AG04450 (cell line): ENCODE results near the gene SUSD4. TPM values are rescaled to one million over a fixed set of nuclear protein-coding genes. Genes with fewer than 3 reads are reported as not detected.

Experiments used
- CTCF ChIA-PET: fragments of 300-600, 350-600 bp; formaldehyde crosslinking; extraction: SDS; loops from one replicate; lab custom pipeline; 2022; ENCODE audit warnings: antibody characterized with exemption, inconsistent platforms; lab: Charles Lee
- POLR2A ChIA-PET: fragments of 350-600 bp; formaldehyde crosslinking; extraction: SDS; loops from one replicate; lab custom pipeline; 2021; ENCODE audit warnings: antibody characterized with exemption, inconsistent platforms; lab: Yijun Ruan, JAX
- DNase-seq: peaks from one replicate; pipeline ENCODE4 v3.0.0-alpha.2; 2011; ENCODE audit warnings: low read depth, low spot score
- H3K27ac ChIP-seq: one replicate; pipeline ENCODE4 v1.5.1; 2012; ENCODE audit warnings: low read depth, low read length, control low read depth
- H3K27me3 ChIP-seq: one replicate; pipeline ENCODE4 v1.6.0; 2012; ENCODE audit warnings: low read length; ENCODE audit not compliant: control insufficient read depth, insufficient read depth
- H3K4me3 ChIP-seq: 2 replicates; pipeline ENCODE4 v1.5.1; 2011; ENCODE audit warnings: mild to moderate bottlenecking, low read depth, low read length, control low read depth
- H3K9me3 ChIP-seq: 2 replicates; pipeline ENCODE4 v1.5.1; 2012; ENCODE audit warnings: low read length; ENCODE audit not compliant: control insufficient read depth, insufficient read depth
- polyA plus RNA-seq: library from polyadenylated mRNA; depleted of rRNA; stranded (reverse); fragments of >200 nt; gene quantifications from 2 replicates; pipeline ENCODE4 v1.2.3, GENCODE V29; 2011
- TF ChIP-seq, protein P1 (sequence below): IDR thresholded peaks from 2 replicates; pipeline ENCODE4 v1.5.1; 2011; ENCODE audit warnings: low read depth, low read length, control low read depth, inconsistent platforms

Gene SUSD4
- polyA plus RNA-seq, 1 experiment = 0.29 TPM

DNA sequence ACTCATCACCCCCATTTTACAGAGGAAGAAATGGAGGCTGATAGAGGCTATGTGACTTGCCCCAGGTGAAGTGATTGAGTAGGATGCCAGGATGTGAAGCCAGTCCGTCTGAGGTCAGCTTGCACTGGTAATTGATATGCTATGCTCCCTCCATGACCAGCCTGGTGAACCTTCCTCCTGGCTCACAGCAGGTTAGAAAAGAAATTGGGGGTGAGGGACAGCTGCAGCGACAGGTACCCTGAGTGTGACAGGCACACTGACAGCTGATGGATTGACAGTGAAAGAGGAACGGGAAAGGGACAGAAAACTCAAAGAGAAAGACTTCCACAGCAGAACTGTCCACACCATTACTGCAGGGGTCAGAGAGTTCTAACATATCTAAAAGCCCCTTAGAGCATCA lies 102.1 kb downstream of the SUSD4 start:
- no peak overlapping the region for H3K27ac ChIP-seq
- no peak for DNase-seq
- H3K27me3 ChIP-seq = peaks cover 19% of the 10 kb centered on the region
- H3K4me3 ChIP-seq = no peak overlapping the region
- no peaks in the 10 kb centered on the region for H3K9me3 ChIP-seq
- TF ChIP-seq, protein P1, sequence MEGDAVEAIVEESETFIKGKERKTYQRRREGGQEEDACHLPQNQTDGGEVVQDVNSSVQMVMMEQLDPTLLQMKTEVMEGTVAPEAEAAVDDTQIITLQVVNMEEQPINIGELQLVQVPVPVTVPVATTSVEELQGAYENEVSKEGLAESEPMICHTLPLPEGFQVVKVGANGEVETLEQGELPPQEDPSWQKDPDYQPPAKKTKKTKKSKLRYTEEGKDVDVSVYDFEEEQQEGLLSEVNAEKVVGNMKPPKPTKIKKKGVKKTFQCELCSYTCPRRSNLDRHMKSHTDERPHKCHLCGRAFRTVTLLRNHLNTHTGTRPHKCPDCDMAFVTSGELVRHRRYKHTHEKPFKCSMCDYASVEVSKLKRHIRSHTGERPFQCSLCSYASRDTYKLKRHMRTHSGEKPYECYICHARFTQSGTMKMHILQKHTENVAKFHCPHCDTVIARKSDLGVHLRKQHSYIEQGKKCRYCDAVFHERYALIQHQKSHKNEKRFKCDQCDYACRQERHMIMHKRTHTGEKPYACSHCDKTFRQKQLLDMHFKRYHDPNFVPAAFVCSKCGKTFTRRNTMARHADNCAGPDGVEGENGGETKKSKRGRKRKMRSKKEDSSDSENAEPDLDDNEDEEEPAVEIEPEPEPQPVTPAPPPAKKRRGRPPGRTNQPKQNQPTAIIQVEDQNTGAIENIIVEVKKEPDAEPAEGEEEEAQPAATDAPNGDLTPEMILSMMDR = no peak
- ChIA-PET POLR2A (no interaction called here), CTCF (interaction anchor here (0.5 kb wide), 1 partner anchor 32 kb away, joined by 5 read pairs; no protein-coding TSS in a partner anchor)

DNA sequence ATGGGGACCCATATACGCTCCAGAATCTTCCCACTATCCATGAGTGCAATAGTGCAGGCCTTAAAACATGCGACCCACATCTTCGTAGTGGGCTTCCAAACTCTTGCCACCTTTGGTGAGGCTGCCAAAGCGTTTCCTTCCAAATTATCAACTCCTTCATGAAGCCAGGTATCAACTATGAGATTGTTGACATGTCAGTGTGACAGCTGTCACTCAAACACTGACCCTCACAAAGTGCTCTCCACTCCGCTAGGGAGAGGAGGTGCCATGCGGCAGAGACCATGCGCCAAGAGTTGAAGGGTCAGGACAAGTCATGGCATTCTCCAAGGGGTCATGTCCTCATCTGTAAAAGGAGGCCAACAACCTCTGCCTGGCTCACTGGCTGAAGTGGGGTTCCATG lies 103.3 kb downstream of the SUSD4 start:
- no peak overlapping the region for H3K4me3 ChIP-seq
- peaks cover 18% of the 10 kb centered on the region for H3K27me3 ChIP-seq
- TF ChIP-seq, protein P1 = no peak
- no peaks in the 10 kb centered on the region for H3K9me3 ChIP-seq
- H3K27ac ChIP-seq = no peak overlapping the region
- no peak for DNase-seq
- ChIA-PET POLR2A (no interaction called here), CTCF (no interaction called here)

DNA sequence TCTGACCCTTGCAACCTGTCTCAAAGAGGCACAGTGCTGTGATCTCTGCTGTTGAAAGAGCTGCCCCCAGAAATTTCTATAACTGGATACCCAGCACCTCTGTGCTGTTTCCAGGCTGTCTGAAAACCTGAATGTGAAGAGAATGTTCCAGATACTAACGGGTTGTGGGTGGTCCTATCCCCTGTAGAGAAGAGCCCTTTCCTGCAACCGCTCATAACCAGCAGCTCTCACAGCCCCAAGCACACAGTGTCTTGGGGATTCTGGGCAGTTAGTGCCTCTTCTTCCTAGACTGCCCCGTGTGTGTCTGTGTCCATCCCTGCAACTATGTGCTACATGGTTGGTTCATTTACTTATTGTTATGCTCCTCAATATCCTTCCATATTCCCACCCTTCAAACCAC lies 104.5 kb downstream of the SUSD4 start:
- Histone ChIP-seq H3K27me3 (peaks cover 13% of the 10 kb centered on the region), H3K4me3 (no peak overlapping the region), H3K9me3 (no peaks in the 10 kb centered on the region), H3K27ac (no peak overlapping the region)
- CTCF ChIA-PET = no interaction called here
- POLR2A ChIA-PET = no interaction called here
- no peak for DNase-seq
- TF ChIP-seq, protein P1 = no peak

DNA sequence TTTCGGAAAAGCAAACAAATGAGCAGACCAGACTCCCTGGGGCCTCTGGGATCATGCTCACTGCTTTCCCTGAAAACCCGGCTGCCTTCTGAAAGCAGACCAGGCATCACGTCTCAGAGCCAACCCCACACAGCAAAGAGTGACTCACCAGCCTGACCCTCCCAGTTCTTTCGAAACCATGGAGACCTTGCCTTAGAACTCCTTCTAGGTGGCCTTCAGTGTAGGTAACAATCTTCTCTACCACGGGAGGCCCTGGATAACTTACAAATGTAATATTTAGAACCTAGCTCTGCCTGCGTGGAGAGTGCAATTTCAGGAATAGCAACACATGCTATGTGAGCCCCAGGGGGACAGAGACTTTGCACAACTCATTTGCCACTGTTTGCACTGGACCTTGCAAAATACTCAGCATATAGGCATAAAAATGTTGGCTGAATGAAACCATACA lies 105.2 kb downstream of the SUSD4 start:
- DNase-seq = peak; percentile 13
- Histone ChIP-seq H3K27ac (no peak overlapping the region), H3K27me3 (peaks cover 10% of the 10 kb centered on the region), H3K9me3 (no peaks in the 10 kb centered on the region), H3K4me3 (no peak overlapping the region)
- POLR2A ChIA-PET = no interaction called here
- TF ChIP-seq, protein P1 = no peak
- CTCF ChIA-PET = no interaction called here

DNA sequence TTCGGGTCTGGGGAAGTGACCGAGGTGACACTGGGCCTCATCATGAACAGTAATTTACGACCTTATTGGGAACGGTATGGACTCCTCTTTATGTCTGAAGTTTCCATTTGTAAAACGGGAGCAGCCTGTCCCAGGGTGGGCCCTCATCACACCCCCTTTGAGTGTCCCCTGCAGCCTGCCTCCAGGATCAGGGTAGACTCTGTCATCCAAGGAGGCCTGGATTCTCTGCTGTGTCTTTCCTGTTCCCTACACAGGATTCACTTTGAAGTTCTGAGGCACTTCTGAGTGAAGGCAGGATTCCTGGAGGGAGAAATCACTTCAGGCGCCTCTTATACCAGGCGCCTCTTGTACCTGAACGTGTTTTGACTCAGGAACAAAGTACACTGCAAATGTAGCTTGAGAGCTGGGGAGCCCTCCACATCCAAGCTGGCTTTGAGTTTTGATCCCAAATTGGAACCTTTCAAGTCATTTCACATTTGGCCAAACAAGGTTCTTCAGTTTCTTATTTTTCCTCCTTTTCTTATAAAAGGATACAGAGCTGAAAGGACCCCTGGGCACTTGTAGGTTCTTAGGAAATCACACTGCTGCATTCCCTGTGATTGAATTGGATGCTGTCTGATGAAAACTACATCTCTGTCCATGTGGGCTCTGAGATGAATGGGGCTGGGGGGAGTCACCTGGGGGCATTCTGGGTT lies 106.0 kb downstream of the SUSD4 start:
- POLR2A ChIA-PET = no interaction called here
- DNase-seq = no peak
- TF ChIP-seq, protein P1 = no peak
- CTCF ChIA-PET = no interaction called here
- no peak overlapping the region for H3K4me3 ChIP-seq
- no peak overlapping the region for H3K27ac ChIP-seq
- no peaks in the 10 kb centered on the region for H3K9me3 ChIP-seq
- H3K27me3 ChIP-seq = peaks cover 9% of the 10 kb centered on the region
